ENCODE data around the gene ARSK. TPM values are rescaled to one million over a fixed set of nuclear protein-coding genes. Genes with fewer than 3 reads are reported as not detected.

ARSK gene
- total and polyA plus RNA-seq, 2 donors (not counting 1 experiment from before 2014, with no cell fraction given), result 3.7 to 5.1 TPM

DNA sequence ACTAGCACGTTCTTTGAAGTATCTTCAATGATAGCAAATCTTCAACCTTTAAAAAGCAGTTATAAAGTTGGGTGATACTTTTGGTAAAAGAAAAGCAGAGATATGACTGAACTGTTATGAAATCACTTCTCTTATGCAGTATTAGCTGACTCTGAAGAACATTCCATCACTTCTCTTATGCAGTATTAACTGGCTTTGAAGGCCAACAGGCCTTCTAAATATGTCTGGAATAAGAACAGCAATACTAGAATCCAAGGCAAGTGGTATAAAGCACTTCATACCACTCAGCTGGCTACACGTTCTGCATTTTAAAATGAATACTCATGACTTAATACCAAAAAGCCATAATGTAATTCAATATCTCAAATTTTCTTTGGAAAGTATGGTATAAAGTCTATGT, 17.4 kb upstream of the ARSK start:
- no peaks in the 10 kb centered on the region for H3K79me2 ChIP-seq (ENCODE audit: control insufficient read depth, insufficient read depth, low read length)
- POLR2A ChIA-PET, result no interaction called here
- TF ChIP-seq, protein P1, sequence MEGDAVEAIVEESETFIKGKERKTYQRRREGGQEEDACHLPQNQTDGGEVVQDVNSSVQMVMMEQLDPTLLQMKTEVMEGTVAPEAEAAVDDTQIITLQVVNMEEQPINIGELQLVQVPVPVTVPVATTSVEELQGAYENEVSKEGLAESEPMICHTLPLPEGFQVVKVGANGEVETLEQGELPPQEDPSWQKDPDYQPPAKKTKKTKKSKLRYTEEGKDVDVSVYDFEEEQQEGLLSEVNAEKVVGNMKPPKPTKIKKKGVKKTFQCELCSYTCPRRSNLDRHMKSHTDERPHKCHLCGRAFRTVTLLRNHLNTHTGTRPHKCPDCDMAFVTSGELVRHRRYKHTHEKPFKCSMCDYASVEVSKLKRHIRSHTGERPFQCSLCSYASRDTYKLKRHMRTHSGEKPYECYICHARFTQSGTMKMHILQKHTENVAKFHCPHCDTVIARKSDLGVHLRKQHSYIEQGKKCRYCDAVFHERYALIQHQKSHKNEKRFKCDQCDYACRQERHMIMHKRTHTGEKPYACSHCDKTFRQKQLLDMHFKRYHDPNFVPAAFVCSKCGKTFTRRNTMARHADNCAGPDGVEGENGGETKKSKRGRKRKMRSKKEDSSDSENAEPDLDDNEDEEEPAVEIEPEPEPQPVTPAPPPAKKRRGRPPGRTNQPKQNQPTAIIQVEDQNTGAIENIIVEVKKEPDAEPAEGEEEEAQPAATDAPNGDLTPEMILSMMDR (IDR thresholded peaks at IDR 0.05), result no peak
- TF ChIP-seq EZH2 (IDR thresholded peaks at IDR 0.05; ENCODE audit: borderline replicate concordance, insufficient read depth, low read depth, low read length, poor library complexity, severe bottlenecking), result no peak

DNA sequence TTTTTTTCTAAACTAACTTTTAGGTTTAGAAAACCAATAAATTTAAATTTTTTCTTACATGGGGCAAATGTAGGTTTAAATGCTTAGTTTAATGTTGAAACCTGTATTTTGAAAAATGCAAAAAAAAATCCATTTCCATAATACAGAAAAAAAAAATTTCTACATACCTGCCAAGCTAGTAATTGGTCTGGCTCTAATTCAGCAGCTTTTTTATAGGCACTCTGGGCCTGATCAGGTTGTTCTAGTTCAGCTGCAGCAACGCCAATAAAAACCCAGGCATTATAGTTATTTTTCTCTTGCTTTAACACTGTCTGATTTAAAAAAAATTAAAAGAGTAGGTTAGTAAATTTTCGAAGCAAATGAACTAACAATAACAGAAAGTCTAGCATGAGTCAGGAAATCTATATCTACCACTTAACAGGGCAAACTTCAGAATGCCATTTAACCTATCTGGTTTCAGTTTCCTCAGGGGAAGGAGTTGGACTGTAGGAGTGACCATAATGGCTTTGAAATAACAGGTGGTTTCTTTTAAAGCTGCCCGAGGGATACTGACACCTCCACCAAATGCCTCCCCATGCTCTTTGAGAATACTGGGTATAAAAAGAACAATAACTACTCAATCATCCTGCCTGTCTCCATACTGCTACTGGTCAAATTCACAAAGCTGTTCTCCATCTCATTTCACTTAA, 11.7 kb upstream of the ARSK start:
- ChIA-PET POLR2A (no interaction called here), CTCF (no interaction called here)
- H3K27ac Mint-ChIP-seq, result no peak overlapping the region
- Histone ChIP-seq H3K4me2 (replicated peaks; ENCODE audit: low read depth, low read length, poor library complexity, severe bottlenecking) (no peak overlapping the region), H3K27ac (ENCODE audit: low read length in 2 of 2) (no peak overlapping the region), H3K36me3 (replicated peaks in 1 of 2; ENCODE audit: control extremely low read depth in 1 of 2, control insufficient read depth in 1 of 2, extremely low read depth in 1 of 2, insufficient read depth in 2 of 2, low read length in 1 of 2) (peaks cover 22 to 53% of the 10 kb centered on the region in 2 experiments), H3K79me2 (ENCODE audit: control insufficient read depth, insufficient read depth, low read length) (peaks cover 19% of the 10 kb centered on the region), H3K27me3 (replicated peaks in 1 of 4; ENCODE audit: control extremely low read depth in 1 of 4, control insufficient read depth in 3 of 4, insufficient read depth in 4 of 4, low read length in 3 of 4) (no peaks in the 10 kb centered on the region), H4K20me1 (ENCODE audit: control insufficient read depth, insufficient read depth, low read length, poor library complexity, severe bottlenecking) (peaks cover 7% of the 10 kb centered on the region), H3K9me3 (ENCODE audit: control extremely low read depth in 1 of 3, control insufficient read depth in 2 of 3, insufficient read depth in 1 of 3, low read length in 2 of 3) (no peaks in the 10 kb centered on the region), H3K4me1 (ENCODE audit: control insufficient read depth in 2 of 2, insufficient read depth in 2 of 2, low read length in 2 of 2) (no peaks in the 10 kb centered on the region), H3K9ac (ENCODE audit: low read length) (no peak overlapping the region), H2AFZ (ENCODE audit: insufficient read depth, low read depth, low read length, poor library complexity, severe bottlenecking) (no peak overlapping the region), H3K4me3 (ENCODE audit: control extremely low read depth in 1 of 5, extremely low read depth in 1 of 5, insufficient read depth in 1 of 5, low read depth in 2 of 5, low read length in 4 of 5) (no peak overlapping the region)
- no peak overlapping the region for H3K4me3 Mint-ChIP-seq
- intact Hi-C loops (cut with micrococcal nuclease), result no loop called here
- H3K9me3 Mint-ChIP-seq (ENCODE audit: insufficient read depth), result no peaks in the 10 kb centered on the region
- ATAC-seq (ENCODE audit: low read depth) (no peak), DNase-seq (no peak)
- TF ChIP-seq, protein P1 (IDR thresholded peaks at IDR 0.05), result no peak
- no peak for TF ChIP-seq EZH2 (IDR thresholded peaks at IDR 0.05; ENCODE audit: borderline replicate concordance, insufficient read depth, low read depth, low read length, poor library complexity, severe bottlenecking)
- WGBS (ENCODE audit: insufficient coverage), result no CpG with 5 or more reads among the region's 3 CpGs
- no peaks in the 10 kb centered on the region for H3K4me1 Mint-ChIP-seq
- no peaks in the 10 kb centered on the region for H3K27me3 Mint-ChIP-seq

More for the DNA sequence above, 17.4 kb upstream of the ARSK start:
- H3K4me2 ChIP-seq (replicated peaks; ENCODE audit: low read depth, low read length, poor library complexity, severe bottlenecking), result no peak overlapping the region
- no peak for DNase-seq
- intact Hi-C loops (cut with micrococcal nuclease), result no loop called here
- Mint-ChIP-seq H3K9me3 (ENCODE audit: insufficient read depth) (no peaks in the 10 kb centered on the region), H3K4me1 (no peaks in the 10 kb centered on the region), H3K27me3 (no peaks in the 10 kb centered on the region), H3K27ac (no peak overlapping the region), H3K4me3 (no peak overlapping the region)
- H4K20me1 ChIP-seq (ENCODE audit: control insufficient read depth, insufficient read depth, low read length, poor library complexity, severe bottlenecking), result no peaks in the 10 kb centered on the region
- no peaks in the 10 kb centered on the region for H3K27me3 ChIP-seq (replicated peaks in 1 of 4; ENCODE audit: control extremely low read depth in 1 of 4, control insufficient read depth in 3 of 4, insufficient read depth in 4 of 4, low read length in 3 of 4)
- no peak overlapping the region for H2AFZ ChIP-seq (ENCODE audit: insufficient read depth, low read depth, low read length, poor library complexity, severe bottlenecking)
- WGBS (ENCODE audit: insufficient coverage), result no CpG with 5 or more reads among the region's 2 CpGs
- no peak overlapping the region for H3K4me3 ChIP-seq (ENCODE audit: control extremely low read depth in 1 of 5, extremely low read depth in 1 of 5, insufficient read depth in 1 of 5, low read depth in 2 of 5, low read length in 4 of 5)
- H3K9me3 ChIP-seq (ENCODE audit: control extremely low read depth in 1 of 3, control insufficient read depth in 2 of 3, insufficient read depth in 1 of 3, low read length in 2 of 3), result no peaks in the 10 kb centered on the region
- CTCF ChIA-PET, result no interaction called here
- no peak overlapping the region for H3K9ac ChIP-seq (ENCODE audit: low read length)
- H3K36me3 ChIP-seq (replicated peaks in 1 of 2; ENCODE audit: control extremely low read depth in 1 of 2, control insufficient read depth in 1 of 2, extremely low read depth in 1 of 2, insufficient read depth in 2 of 2, low read length in 1 of 2), result peaks cover 0 to 61% of the 10 kb centered on the region in 2 experiments
- H3K4me1 ChIP-seq (ENCODE audit: control insufficient read depth in 2 of 2, insufficient read depth in 2 of 2, low read length in 2 of 2), result no peaks in the 10 kb centered on the region
- no peak for ATAC-seq (ENCODE audit: low read depth)
- H3K27ac ChIP-seq (ENCODE audit: low read length in 2 of 2), result no peak overlapping the region

All from B cell (primary cell).